Measurements from ENCODE around the gene MPND. TPM values are rescaled to one million over a fixed set of nuclear protein-coding genes. Genes with fewer than 3 reads are reported as not detected.

MPND gene
- total and polyA plus RNA-seq, 2 of the 13 experiments (the other 11 are each of a cell fraction or from before 2014, with no cell fraction given): 10.8 to 15.8 TPM

- no peak for FAIRE-seq
- in situ Hi-C loops (cut with HindIII; ENCODE audit: extremely low pct_ligation_motif_present, low pct_unique_long_range_greater_than_20kb): no loop called here
- ATAC-seq: no peak
- Histone ChIP-seq H3K4me1 (ENCODE audit: insufficient read depth, low read length) (peaks cover 32% of the 10 kb centered on the region), H4K20me1 (ENCODE audit: insufficient read depth, low read length) (no peaks in the 10 kb centered on the region), H3K9ac (ENCODE audit: insufficient read depth, low read depth, low read length) (no peak overlapping the region), H3K79me2 (ENCODE audit: insufficient read depth, low read length) (peaks cover 3% of the 10 kb centered on the region), H3K36me3 (replicated peaks in 1 of 2; ENCODE audit: control insufficient read depth in 1 of 2, insufficient read depth in 2 of 2, low read length in 2 of 2) (0 out of 5 replicates have a peak, but pooled peaks cover 0 to 2% of the 10 kb centered on the region in 2 experiments), H3K27me3 (ENCODE audit: control insufficient read depth in 1 of 2, insufficient read depth in 2 of 2, low read length in 2 of 2) (no peaks in the 10 kb centered on the region; a peak in 1 of 5 replicates), H3K4me3 (replicated peaks in 1 of 3; ENCODE audit: insufficient read depth in 1 of 3, low read depth in 2 of 3, low read length in 3 of 3) (no peak overlapping the region), H2AFZ (ENCODE audit: low read length) (no peak overlapping the region), H3K9me3 (ENCODE audit: low read length) (no peaks in the 10 kb centered on the region), H3K4me2 (ENCODE audit: low read depth, low read length) (no peak overlapping the region), H3K27ac (ENCODE audit: extremely low read length, insufficient read depth, low read length) (no peak overlapping the region)
- WGBS (ENCODE audit: low lambda C conversion rate): 94% methylated on average over 5 of the region's 6 CpGs
- CTCF ChIA-PET (ENCODE audit: low intra/inter-chr PET ratio, low total read pairs): no interaction called here
- POLR2A ChIA-PET: interaction anchor here (1.5 kb wide), 1 partner anchor 35 kb away, joined by 4 read pairs; no protein-coding TSS in a partner anchor
- DNase-seq (ENCODE audit: low spot score): no peak
- intact Hi-C loops (cut with micrococcal nuclease; ENCODE audit: unreplicated experiment): no loop called here
- TF ChIP-seq ZMYM4 (CRISPR knock-in tag; IDR thresholded peaks at IDR 0.05) (no peak), ZNF30 (CRISPR knock-in tag; IDR thresholded peaks at IDR 0.05) (no peak), HOXD1 (CRISPR knock-in tag; IDR thresholded peaks at IDR 0.05) (no peak), POLR2AphosphoS5 (IDR thresholded peaks at IDR 0.05; ENCODE audit: low read depth, low read length) (no peak), ZNF543 (CRISPR knock-in tag; IDR thresholded peaks at IDR 0.05) (no peak), CC2D1A (CRISPR knock-in tag; IDR thresholded peaks at IDR 0.05) (no peak), ZNF777 (CRISPR knock-in tag; IDR thresholded peaks at IDR 0.05) (no peak), SAP130 (CRISPR knock-in tag; IDR thresholded peaks at IDR 0.05; ENCODE audit: low read depth) (no peak), BCLAF1 (IDR thresholded peaks at IDR 0.05) (no peak), ZNF703 (CRISPR knock-in tag; IDR thresholded peaks at IDR 0.05; ENCODE audit: borderline replicate concordance) (no peak), ATF2 (CRISPR knock-in tag; IDR thresholded peaks at IDR 0.05) (no peak), DZIP1 (CRISPR knock-in tag; IDR thresholded peaks at IDR 0.05) (no peak)
- no TSS peak for BruUV-seq (replicated peaks)
These were observed 2.6 kb downstream of the MPND start for GRCh38 chr19:4346020-4346383.

Data from HepG2 (cell line).